Neuronal stem cell (in vitro differentiated cells): ENCODE data around the gene NR3C1.

Experiments used
- DNase-seq: peaks from one replicate; pipeline ENCODE4 v3.0.0-alpha.2; 2013; ENCODE audit warnings: low spot score
- H2AFZ ChIP-seq: one replicate; pipeline ENCODE4 v1.6.1; 2013; ENCODE audit warnings: mild to moderate bottlenecking, low read length, inconsistent platforms
- H2AK5ac ChIP-seq: 2 replicates; pipeline ENCODE4 v1.6.1; 2013; ENCODE audit warnings: low read depth, mild to moderate bottlenecking, inconsistent platforms, low read length, moderate library complexity, mixed read lengths
- H2BK120ac ChIP-seq: 2 replicates; pipeline ENCODE4 v1.6.1; 2013; ENCODE audit warnings: low read depth, mild to moderate bottlenecking, inconsistent platforms, low read length, moderate library complexity, mixed read lengths
- H2BK12ac ChIP-seq: one replicate; pipeline ENCODE4 v1.6.1; 2013; ENCODE audit warnings: low read length, inconsistent platforms
- H2BK15ac ChIP-seq: 2 replicates; pipeline ENCODE4 v1.6.1; 2013; ENCODE audit warnings: mild to moderate bottlenecking, low read length, inconsistent platforms, mixed read lengths
- H2BK5ac ChIP-seq: one replicate; pipeline ENCODE4 v1.6.1; 2013; ENCODE audit warnings: inconsistent platforms, mild to moderate bottlenecking, low read length, moderate library complexity
- H3K14ac ChIP-seq: one replicate; pipeline ENCODE4 v1.6.1; 2013; ENCODE audit warnings: low read length, inconsistent platforms
- H3K18ac ChIP-seq: 2 replicates; pipeline ENCODE4 v1.6.1; 2013; ENCODE audit warnings: low read length, inconsistent platforms
- H3K23ac ChIP-seq: 2 replicates; pipeline ENCODE4 v1.6.1; 2013; ENCODE audit warnings: low read depth, mild to moderate bottlenecking, mixed read lengths, low read length, inconsistent platforms; ENCODE audit not compliant: poor library complexity
- H3K27ac ChIP-seq: replicated peaks from 3 replicates; pipeline ENCODE4 v1.5.1; 2013; ENCODE audit warnings: low read length, inconsistent platforms
- H3K27me3 ChIP-seq, 3 experiments: 2 replicates each; pipeline ENCODE4 v1.6.1; 2013; ENCODE audit warnings: low read length in 3 of 3, mild to moderate bottlenecking in 2 of 3, inconsistent platforms in 1 of 3, low read depth in 1 of 3, mixed read lengths in 1 of 3, moderate library complexity in 1 of 3; ENCODE audit not compliant: control insufficient read depth in 3 of 3, insufficient read depth in 3 of 3
- H3K36me3 ChIP-seq, 2 donors: replicated peaks in 1 of 2; 2 replicates each; pipeline ENCODE4 v1.6.1; 2013; ENCODE audit warnings: low read length in 2 of 2; ENCODE audit not compliant: control insufficient read depth in 2 of 2, insufficient read depth in 2 of 2
- H3K4ac ChIP-seq: 2 replicates; pipeline ENCODE4 v1.6.1; 2013; ENCODE audit warnings: inconsistent platforms, mild to moderate bottlenecking, low read length, moderate library complexity
- H3K4me1 ChIP-seq, 2 donors: 1 replicate in 1 of 2; 2 replicates in 1 of 2; pipeline ENCODE4 v1.6.1; 2013; ENCODE audit warnings: low read length in 2 of 2, low read depth in 1 of 2; ENCODE audit not compliant: control insufficient read depth in 2 of 2, insufficient read depth in 1 of 2
- H3K4me2 ChIP-seq: one replicate; pipeline ENCODE4 v1.6.1; 2013; ENCODE audit warnings: mild to moderate bottlenecking, low read length, inconsistent platforms; ENCODE audit not compliant: insufficient read depth, poor library complexity, severe bottlenecking
- H3K4me3 ChIP-seq, 2 donors: 2 replicates each; pipeline ENCODE4 v1.5.1; 2013; ENCODE audit warnings: low read length in 2 of 2, mild to moderate bottlenecking in 2 of 2, inconsistent platforms in 1 of 2, moderate library complexity in 1 of 2
- H3K79me1 ChIP-seq: one replicate; pipeline ENCODE4 v1.6.1; 2013; ENCODE audit warnings: low read depth, mild to moderate bottlenecking, inconsistent platforms, low read length, moderate library complexity
- H3K9ac ChIP-seq: one replicate; pipeline ENCODE4 v1.6.1; 2013; ENCODE audit warnings: mild to moderate bottlenecking, low read depth, low read length, inconsistent platforms; ENCODE audit not compliant: poor library complexity
- H3K9me3 ChIP-seq, 2 donors: replicated peaks in 1 of 2; 2 replicates each; pipeline versions ENCODE3 to v1.6.1; 2013; ENCODE audit warnings: low read length in 2 of 2, mild to moderate bottlenecking in 2 of 2, inconsistent platforms in 1 of 2, low read depth in 1 of 2, mixed read lengths in 1 of 2, moderate library complexity in 1 of 2; ENCODE audit not compliant: control insufficient read depth in 2 of 2, insufficient read depth in 1 of 2
- H4K8ac ChIP-seq: one replicate; pipeline ENCODE4 v1.6.1; 2013; ENCODE audit warnings: low read depth, mild to moderate bottlenecking, inconsistent platforms, low read length, moderate library complexity
- H4K91ac ChIP-seq: one replicate; pipeline ENCODE4 v1.6.1; 2013; ENCODE audit warnings: low read length, low read depth, mild to moderate bottlenecking, inconsistent platforms; ENCODE audit not compliant: poor library complexity
- WGBS, 2 donors: extraction: QIAGEN DNeasy Blood & Tissue Kit; methylation state at CpG; one replicate each; pipeline ENCODE4 v1.1.7; 2013; ENCODE audit warnings: missing lambda C conversion rate in 2 of 2, mixed read lengths in 1 of 2; ENCODE audit not compliant: insufficient read length in 2 of 2, insufficient replicate concordance in 1 of 2; ENCODE audit errors: extremely low coverage in 2 of 2; 5-methylcytosine and 5-hydroxymethylcytosine counted together

NR3C1 gene

GRCh38 chr5:143338658-143339366, 64.7 kb downstream of the NR3C1 start:
- H3K27ac ChIP-seq, result no peak overlapping the region
- no peak overlapping the region for H2BK12ac ChIP-seq
- WGBS, 2 donors, result no CpG with 5 or more reads among the region's 2 CpGs
- no peak overlapping the region for H4K8ac ChIP-seq
- no peak overlapping the region for H2AK5ac ChIP-seq
- no peaks in the 10 kb centered on the region for H3K4me1 ChIP-seq
- H3K9ac ChIP-seq, result no peak overlapping the region
- H2BK15ac ChIP-seq, result no peak overlapping the region
- H2AFZ ChIP-seq, result no peak overlapping the region
- no peak overlapping the region for H3K18ac ChIP-seq
- H3K36me3 ChIP-seq, result no peaks in the 10 kb centered on the region
- H2BK120ac ChIP-seq, result no peak overlapping the region
- H3K27me3 ChIP-seq, result peaks cover 0 to 1% (median 0%) of the 10 kb centered on the region in 3 experiments
- no peak overlapping the region for H3K23ac ChIP-seq
- no peaks in the 10 kb centered on the region for H3K9me3 ChIP-seq
- H3K4me2 ChIP-seq, result no peak overlapping the region
- H3K4me3 ChIP-seq, result no peak overlapping the region
- no peak for DNase-seq
- no peak overlapping the region for H4K91ac ChIP-seq
- no peak overlapping the region for H3K4ac ChIP-seq
- no peaks in the 10 kb centered on the region for H3K79me1 ChIP-seq
- H2BK5ac ChIP-seq, result no peak overlapping the region
- no peak overlapping the region for H3K14ac ChIP-seq

GRCh38 chr5:143337946-143338345, 65.5 kb downstream of the NR3C1 start:
- Histone ChIP-seq H3K36me3 (no peaks in the 10 kb centered on the region), H3K27ac (no peak overlapping the region), H3K4me1 (no peaks in the 10 kb centered on the region), H3K4me3 (no peak overlapping the region), H3K18ac (no peak overlapping the region), H3K79me1 (no peaks in the 10 kb centered on the region), H2AFZ (no peak overlapping the region), H3K14ac (no peak overlapping the region), H4K8ac (no peak overlapping the region), H2BK12ac (no peak overlapping the region), H3K23ac (no peak overlapping the region), H4K91ac (no peak overlapping the region), H3K9me3 (no peaks in the 10 kb centered on the region), H2BK5ac (no peak overlapping the region), H3K9ac (no peak overlapping the region), H2AK5ac (no peak overlapping the region), H2BK120ac (no peak overlapping the region), H3K4ac (no peak overlapping the region), H3K27me3 (peaks cover 0 to 1% (median 0%) of the 10 kb centered on the region in 3 experiments), H3K4me2 (no peak overlapping the region), H2BK15ac (no peak overlapping the region)
- no CpG with 5 or more reads among the region's 3 CpGs for WGBS, 2 donors
- no peak for DNase-seq

GRCh38 chr5:143336485-143336884, 67.0 kb downstream of the NR3C1 start:
- no peaks in the 10 kb centered on the region for H3K4me1 ChIP-seq
- H4K8ac ChIP-seq, result no peak overlapping the region
- H3K23ac ChIP-seq, result no peak overlapping the region
- H3K9ac ChIP-seq, result no peak overlapping the region
- no peak overlapping the region for H2AK5ac ChIP-seq
- no peak overlapping the region for H3K27ac ChIP-seq
- no CpG with 5 or more reads among the region's 6 CpGs for WGBS, 2 donors
- no peak overlapping the region for H4K91ac ChIP-seq
- no peak overlapping the region for H3K4ac ChIP-seq
- H2BK15ac ChIP-seq, result no peak overlapping the region
- H3K14ac ChIP-seq, result no peak overlapping the region
- no peak overlapping the region for H2AFZ ChIP-seq
- peaks cover 0 to 1% (median 0%) of the 10 kb centered on the region in 3 experiments for H3K27me3 ChIP-seq
- H3K79me1 ChIP-seq, result no peaks in the 10 kb centered on the region
- DNase-seq, result no peak
- no peak overlapping the region for H2BK12ac ChIP-seq
- H3K18ac ChIP-seq, result no peak overlapping the region
- H3K9me3 ChIP-seq, result no peaks in the 10 kb centered on the region
- no peaks in the 10 kb centered on the region for H3K36me3 ChIP-seq
- H3K4me2 ChIP-seq, result no peak overlapping the region
- no peak overlapping the region for H2BK120ac ChIP-seq
- no peak overlapping the region for H2BK5ac ChIP-seq
- no peak overlapping the region for H3K4me3 ChIP-seq

GRCh38 chr5:143334903-143335302, 68.6 kb downstream of the NR3C1 start:
- H3K27ac ChIP-seq, result no peak overlapping the region
- no peaks in the 10 kb centered on the region for H3K9me3 ChIP-seq
- H2BK12ac ChIP-seq, result no peak overlapping the region
- H3K9ac ChIP-seq, result no peak overlapping the region
- H2BK120ac ChIP-seq, result no peak overlapping the region
- no peaks in the 10 kb centered on the region for H3K79me1 ChIP-seq
- H2BK15ac ChIP-seq, result no peak overlapping the region
- no peak overlapping the region for H4K91ac ChIP-seq
- H3K14ac ChIP-seq, result no peak overlapping the region
- no peak overlapping the region for H2AK5ac ChIP-seq
- no peak overlapping the region for H2AFZ ChIP-seq
- H3K36me3 ChIP-seq, result no peaks in the 10 kb centered on the region
- no peak overlapping the region for H3K18ac ChIP-seq
- no peak overlapping the region for H2BK5ac ChIP-seq
- DNase-seq, result no peak
- H4K8ac ChIP-seq, result no peak overlapping the region
- WGBS, 2 donors, result no CpG with 5 or more reads among the region's 3 CpGs
- no peak overlapping the region for H3K4ac ChIP-seq
- no peaks in the 10 kb centered on the region for H3K4me1 ChIP-seq
- peaks cover 0 to 1% (median 0%) of the 10 kb centered on the region in 3 experiments for H3K27me3 ChIP-seq
- H3K4me2 ChIP-seq, result no peak overlapping the region
- H3K23ac ChIP-seq, result no peak overlapping the region
- no peak overlapping the region for H3K4me3 ChIP-seq
